Breast epithelium (tissue), 4 donors: ENCODE data around the gene SPDYE17. TPM values are rescaled to one million over a fixed set of nuclear protein-coding genes. Genes with fewer than 3 reads are reported as not detected.
"Not testable (repeated sequence)": the region's sequence is repeated elsewhere in the genome, so short reads cannot be mapped to it uniquely, and the experiment has no call there.

Experiments
- DNase-seq, 2 donors: peaks; one replicate each; pipeline ENCODE4 v3.0.0-alpha.2; 2019; ENCODE audit warnings: low spot score in 2 of 2
- H3K27ac ChIP-seq, 2 donors: fragments of 200-600 bp; sonication (generic) in 1 of 2; one replicate each; pipeline ENCODE4 v1.5.1; 2016 to 2019; ENCODE audit warnings: mild to moderate bottlenecking in 1 of 2
- H3K27me3 ChIP-seq, 2 donors: fragments of 200-600 bp; sonication (generic) in 1 of 2; one replicate each; pipeline versions ENCODE4 v1.5.1 to v1.6.0; 2017 to 2019; ENCODE audit warnings: control low read depth in 1 of 2, mild to moderate bottlenecking in 1 of 2
- H3K36me3 ChIP-seq: fragments of 200-600 bp; one replicate; pipeline ENCODE4 v1.5.1; 2019
- H3K4me1 ChIP-seq, 2 donors: fragments of 200-600 bp; sonication (generic); one replicate each; pipeline ENCODE4 v1.5.1; 2016 to 2019; ENCODE audit warnings: control low read depth in 1 of 2
- H3K4me3 ChIP-seq, 3 donors: fragments of 200-600 bp; sonication (generic); 1 replicate in 2 of 3; 2 replicates in 1 of 3; pipeline ENCODE4 v1.5.1; 2016 to 2019; ENCODE audit warnings: mild to moderate bottlenecking in 3 of 3, moderate library complexity in 2 of 3
- H3K9me3 ChIP-seq, 2 donors: fragments of 200-600 bp; sonication (generic) in 1 of 2; one replicate each; pipeline ENCODE4 v1.5.1; 2016 to 2019; ENCODE audit warnings: control low read depth in 1 of 2
- intact Hi-C: fragments of 100-400 bp; cut with DNase I; formaldehyde crosslinking; loops from one replicate; pipeline ENCODE4 v1.15.1; 2023; ENCODE audit warnings: low total_unique reads
- total RNA-seq, 3 donors: library from RNA; depleted of rRNA; stranded (reverse); fragments of >200 nt; gene quantifications; one replicate each; pipeline ENCODE4 v1.1.0, GENCODE V29; 2016

SPDYE17 gene
- total RNA-seq, 3 donors from 2014 or later: not detected

DNA sequence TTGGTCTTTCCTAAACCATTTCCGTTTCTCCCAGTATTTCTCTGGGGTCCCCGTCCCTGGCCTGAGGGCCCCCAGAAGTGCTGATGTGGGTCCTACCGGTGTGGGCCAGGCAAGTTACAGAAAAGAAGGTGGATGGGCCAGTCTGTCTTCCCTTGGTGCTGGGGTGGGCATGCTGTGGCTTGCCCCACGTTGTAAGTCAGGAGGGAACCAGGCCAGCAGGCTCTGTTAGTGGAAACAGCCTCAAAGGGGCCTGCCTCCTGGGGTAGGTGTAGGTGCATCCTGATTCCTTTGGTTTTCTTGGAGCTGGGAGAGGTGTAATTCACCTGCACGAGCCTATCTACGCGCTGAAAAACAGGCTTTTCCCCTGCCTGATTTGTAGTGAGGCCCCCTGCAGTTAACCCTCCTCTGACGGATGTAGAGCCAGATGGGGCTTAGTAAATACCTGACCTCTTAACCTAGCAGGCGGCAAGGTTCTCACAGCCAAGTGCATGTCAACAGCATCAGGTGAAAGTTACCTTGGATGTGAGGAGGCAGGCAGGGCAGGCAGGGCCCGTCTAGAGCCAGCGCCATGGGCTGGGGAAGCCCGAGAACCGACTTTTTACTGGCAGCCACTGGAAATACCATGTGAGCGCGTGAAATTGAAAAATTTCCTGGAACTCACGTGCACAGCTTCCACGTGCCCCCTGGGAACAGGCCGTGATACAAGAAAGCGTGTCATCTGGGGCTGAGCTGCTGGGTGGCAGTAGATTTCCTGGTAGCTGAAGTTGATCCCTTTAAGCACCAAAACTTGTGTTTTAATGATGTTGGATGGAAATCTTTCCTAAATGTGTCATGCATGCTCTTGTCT, 48.0 kb downstream of the SPDYE17 start:
- H3K27me3 ChIP-seq, H3K36me3 ChIP-seq, H3K9me3 ChIP-seq, H3K27ac ChIP-seq, intact Hi-C loops, H3K4me1 ChIP-seq, DNase-seq, H3K4me3 ChIP-seq: not testable (repeated sequence)

DNA sequence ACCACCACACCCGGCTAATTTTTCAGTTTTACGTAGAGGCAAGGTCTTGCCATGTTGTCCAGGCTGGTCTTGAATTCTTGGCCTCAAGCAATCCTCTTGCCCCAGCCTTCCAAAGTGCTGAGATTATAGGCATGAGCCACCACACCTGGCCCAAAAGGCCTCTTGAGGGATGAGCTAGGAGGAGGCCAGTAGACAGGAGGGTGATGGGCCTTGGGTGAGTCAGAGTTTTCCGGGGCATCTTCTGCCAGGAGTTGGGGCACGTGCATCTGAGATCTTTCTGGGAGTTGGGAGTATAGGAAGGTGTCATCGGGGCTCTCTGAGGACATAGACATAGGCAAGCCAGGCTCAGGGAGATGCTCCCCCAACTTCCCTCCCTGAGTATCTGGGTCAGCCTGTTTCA, 48.8 kb downstream of the SPDYE17 start:
- H3K27ac ChIP-seq, DNase-seq, H3K4me1 ChIP-seq, H3K27me3 ChIP-seq, H3K4me3 ChIP-seq, H3K36me3 ChIP-seq, intact Hi-C loops, H3K9me3 ChIP-seq: not testable (repeated sequence)

DNA sequence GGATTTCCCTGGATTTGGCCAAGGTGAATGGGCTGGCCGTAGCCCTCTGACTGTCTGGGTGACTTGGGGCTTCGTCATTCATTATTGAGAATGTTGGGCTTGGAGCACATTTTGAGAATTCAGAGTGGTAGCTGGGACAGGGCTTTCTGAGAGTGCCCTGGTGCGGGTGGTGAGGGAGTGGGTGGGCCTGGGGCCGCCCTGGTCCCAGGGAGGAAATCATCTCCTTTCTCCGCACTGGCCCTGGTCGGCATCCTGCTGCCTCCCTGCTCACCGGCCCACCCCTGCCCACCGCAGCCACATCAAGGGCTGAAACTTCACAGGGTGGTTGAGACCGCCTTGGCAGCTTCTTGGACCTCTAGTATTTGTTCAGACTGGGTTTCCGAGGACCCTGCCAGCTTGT, 49.7 kb downstream of the SPDYE17 start:
- DNase-seq, H3K27me3 ChIP-seq, H3K36me3 ChIP-seq, H3K27ac ChIP-seq, H3K4me1 ChIP-seq, H3K9me3 ChIP-seq, H3K4me3 ChIP-seq, intact Hi-C loops: not testable (repeated sequence)

DNA sequence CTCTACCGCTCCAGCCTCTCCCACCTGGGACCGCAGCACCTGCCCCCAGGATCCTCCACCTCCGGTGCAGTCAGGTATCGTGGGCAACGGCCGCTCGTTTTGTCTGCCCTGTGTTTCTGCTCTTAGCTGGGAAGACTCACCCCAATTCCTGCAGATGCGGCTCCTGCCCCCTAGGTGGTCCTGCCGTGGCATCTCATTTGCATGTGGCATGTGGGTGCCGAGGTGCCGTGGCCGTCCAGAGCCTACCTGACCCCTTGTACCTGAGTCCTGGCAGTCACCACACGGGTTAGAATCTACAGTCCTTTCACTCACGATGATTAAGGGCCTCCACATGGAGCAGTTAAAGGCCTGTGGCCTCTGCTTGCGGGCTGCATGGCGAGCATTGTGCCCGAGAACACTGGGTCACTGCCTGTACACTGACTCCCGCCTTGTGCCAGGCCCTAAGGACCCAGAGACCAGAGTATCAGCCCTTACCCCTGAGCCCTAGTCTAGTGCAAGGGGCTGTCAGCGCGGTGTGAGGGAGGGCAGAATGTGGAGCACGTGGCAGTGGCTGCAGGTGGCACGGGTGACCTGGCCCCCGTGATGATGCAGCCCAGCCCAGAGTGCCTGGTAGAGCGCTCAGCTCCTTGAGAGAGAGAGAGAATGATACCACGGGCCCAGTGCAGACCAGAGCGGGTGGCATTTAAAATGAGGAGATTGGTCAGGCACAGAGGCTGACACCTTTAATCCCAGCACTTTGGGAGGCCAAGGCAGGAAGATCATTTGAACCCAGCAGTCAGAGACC, 50.8 kb downstream of the SPDYE17 start:
- H3K27me3 ChIP-seq, H3K4me3 ChIP-seq, H3K9me3 ChIP-seq, intact Hi-C loops, DNase-seq, H3K36me3 ChIP-seq, H3K4me1 ChIP-seq, H3K27ac ChIP-seq: not testable (repeated sequence)

DNA sequence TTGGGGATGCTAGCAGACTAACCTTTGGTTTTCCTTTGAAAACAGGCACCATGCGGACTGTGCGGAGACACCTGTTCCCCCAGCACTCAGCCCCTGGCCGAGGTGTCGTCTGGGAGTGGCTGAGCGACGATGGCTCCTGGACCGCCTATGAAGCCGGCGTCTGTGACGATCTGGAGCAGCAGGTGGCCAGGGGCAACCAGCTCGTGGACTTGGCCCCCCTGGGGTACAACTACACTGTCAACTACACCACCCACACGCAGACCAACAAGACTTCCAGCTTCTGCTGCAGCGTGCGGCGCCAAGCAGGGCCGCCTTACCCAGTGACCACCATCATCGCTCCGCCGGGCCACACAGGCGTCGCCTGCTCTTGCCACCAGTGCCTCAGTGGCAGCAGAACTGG, 51.6 kb downstream of the SPDYE17 start:
- DNase-seq, intact Hi-C loops, H3K27me3 ChIP-seq, H3K27ac ChIP-seq, H3K9me3 ChIP-seq, H3K4me3 ChIP-seq, H3K36me3 ChIP-seq, H3K4me1 ChIP-seq: not testable (repeated sequence)

DNA sequence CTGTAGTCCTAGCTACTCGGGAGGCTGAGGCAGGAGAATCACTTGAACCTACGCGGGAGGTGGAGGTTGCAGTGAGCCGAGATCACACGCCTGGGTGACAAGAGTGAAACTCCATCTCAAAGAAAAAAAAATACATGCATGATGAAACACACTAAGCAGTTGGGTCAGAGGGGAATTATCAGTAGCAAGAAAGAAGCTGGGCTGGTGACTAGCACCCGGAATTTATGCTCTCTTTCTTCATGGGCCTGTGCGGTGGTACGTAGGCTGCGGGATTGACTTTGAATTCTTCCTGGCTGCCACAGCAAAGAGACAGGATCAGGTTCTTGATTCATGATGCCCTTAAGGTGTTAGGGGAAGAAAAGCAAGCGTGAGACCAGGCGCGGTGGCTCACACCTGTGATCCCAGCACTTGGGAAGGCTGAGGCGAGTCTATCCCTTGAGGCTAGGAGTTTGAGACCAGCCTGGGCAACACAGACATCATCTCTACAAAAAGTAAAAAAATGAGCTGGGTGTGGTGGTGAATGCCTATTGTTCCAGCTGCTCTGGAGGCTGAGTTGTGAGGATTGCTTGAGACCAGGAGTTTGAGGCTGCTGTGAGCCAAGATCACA, 54.3 kb downstream of the SPDYE17 start:
- H3K4me1 ChIP-seq, intact Hi-C loops, DNase-seq, H3K9me3 ChIP-seq, H3K4me3 ChIP-seq, H3K27ac ChIP-seq, H3K27me3 ChIP-seq, H3K36me3 ChIP-seq: not testable (repeated sequence)

DNA sequence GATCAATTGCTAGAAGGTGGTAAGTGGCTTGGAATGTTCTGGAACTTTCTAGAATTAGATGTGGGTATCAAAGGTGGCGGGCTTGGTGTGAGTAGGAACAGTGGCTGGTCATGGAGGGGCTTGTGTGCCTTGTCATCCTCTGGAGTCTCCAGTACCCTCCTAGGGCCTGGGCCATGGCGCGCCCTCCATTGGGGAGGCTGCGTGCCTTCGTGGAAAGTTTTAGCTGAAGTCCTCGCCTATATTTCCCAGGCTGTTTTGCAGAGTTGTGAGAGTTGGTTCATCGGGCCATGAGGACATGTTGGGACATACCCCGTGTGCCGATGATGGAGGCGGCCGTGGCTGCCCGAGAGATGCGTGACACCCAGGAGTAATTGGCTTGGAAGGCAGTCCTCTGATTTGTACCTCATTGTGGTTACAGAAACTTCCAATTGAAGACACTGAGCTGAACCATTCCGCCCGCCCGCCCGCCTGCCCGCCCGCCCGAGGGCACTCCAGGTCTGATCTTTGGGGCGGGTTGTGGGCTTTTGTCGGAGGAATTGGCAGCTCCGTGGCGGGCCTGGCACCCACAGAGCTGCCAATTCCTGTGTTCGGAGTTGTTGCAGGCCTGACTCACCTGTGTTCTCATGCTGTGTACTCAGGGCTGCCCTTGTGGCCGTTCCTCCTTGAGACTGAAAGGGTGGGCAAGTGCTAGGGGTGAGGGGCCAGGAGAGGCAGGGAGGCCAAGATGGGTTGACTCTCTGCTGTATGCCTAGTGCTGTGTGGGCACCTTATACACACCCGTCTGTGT, 57.2 kb downstream of the SPDYE17 start:
- H3K27ac ChIP-seq, H3K4me1 ChIP-seq, H3K27me3 ChIP-seq, H3K36me3 ChIP-seq, intact Hi-C loops, DNase-seq, H3K4me3 ChIP-seq, H3K9me3 ChIP-seq: not testable (repeated sequence)

DNA sequence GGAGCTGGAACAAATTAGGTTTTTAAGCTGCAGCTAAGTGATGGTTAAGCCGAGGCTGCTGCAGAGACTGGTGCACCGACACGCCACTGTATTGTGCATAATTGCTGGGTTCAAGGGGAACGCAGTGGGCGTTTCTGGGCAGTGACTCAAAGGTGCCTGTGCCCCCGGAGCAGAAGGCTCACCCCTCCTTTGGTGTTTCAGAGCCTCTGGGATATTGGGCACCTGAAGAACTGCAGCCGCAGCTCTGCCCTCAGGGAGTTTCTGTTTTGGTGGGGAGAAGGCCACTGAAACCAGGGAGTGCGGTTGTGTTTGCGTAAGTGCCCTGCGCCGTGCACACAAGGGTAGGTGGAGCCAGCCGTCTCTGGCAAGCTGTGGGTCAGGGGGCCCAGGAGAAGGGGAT, 57.8 kb downstream of the SPDYE17 start:
- H3K27ac ChIP-seq, H3K4me1 ChIP-seq, intact Hi-C loops, H3K4me3 ChIP-seq, DNase-seq, H3K9me3 ChIP-seq, H3K27me3 ChIP-seq, H3K36me3 ChIP-seq: not testable (repeated sequence)

DNA sequence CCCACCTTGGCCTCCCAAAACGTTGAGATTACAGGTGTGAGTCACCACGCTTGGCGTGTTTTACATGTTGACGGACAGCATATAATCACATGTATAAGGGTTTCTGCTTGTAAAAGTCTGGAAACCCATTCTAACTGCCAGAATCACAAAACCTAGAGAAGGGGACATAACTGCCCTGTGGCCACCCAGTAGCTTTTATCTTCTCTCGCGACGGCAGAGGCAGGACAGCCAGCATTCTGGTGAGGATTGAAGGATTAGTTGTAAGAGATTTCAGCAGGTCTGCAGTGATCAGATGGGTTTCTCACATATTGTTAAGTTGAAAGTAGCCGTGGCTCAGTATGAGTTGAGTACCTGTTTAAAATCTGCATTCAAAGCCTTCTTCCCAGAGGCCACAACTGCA, 59.8 kb downstream of the SPDYE17 start:
- not testable (repeated sequence) for H3K36me3 ChIP-seq, H3K9me3 ChIP-seq, DNase-seq

More for the DNA sequence above, 59.8 kb downstream of the SPDYE17 start:
- intact Hi-C loops, H3K4me3 ChIP-seq, H3K27me3 ChIP-seq, H3K4me1 ChIP-seq, H3K27ac ChIP-seq: not testable (repeated sequence)

Other genes starting within 250 kb of the SPDYE17 start
- 1 to 10 TPM in 2 of 3 donors, not detected in 1; 1.4 to 1.6 TPM for gene SPDYE18, start 30.2 kb upstream of the SPDYE17 start, total RNA-seq
- 10 to 100 TPM; 11.5 to 17.7 (median 15.5) TPM for gene CCDC146, start 90.3 kb upstream of the SPDYE17 start, total RNA-seq
- gene FGL2, start 167.5 kb upstream of the SPDYE17 start, total RNA-seq: 10 to 100 TPM; 17.4 to 62.1 (median 23.3) TPM